HCT116 (cell line): ENCODE data around the gene ENPP3.

ENCODE experiments used
- EZH2 ChIP-seq: fragments of 200-600 bp; sonication (generic); IDR thresholded peaks from 2 replicates; pipeline ENCODE4 v1.6.1; 2017; ENCODE audit warnings: antibody characterized with exemption, mixed run types
- RAD21 ChIP-seq: IDR thresholded peaks from 2 replicates; pipeline ENCODE4 v1.6.1; 2012; ENCODE audit warnings: low read depth, mild to moderate bottlenecking
- SIN3A ChIP-seq: IDR thresholded peaks from 2 replicates; pipeline ENCODE4 v1.6.1; 2012; ENCODE audit warnings: low read depth
- SP1 ChIP-seq: IDR thresholded peaks from 2 replicates; pipeline ENCODE4 v1.6.1; 2012; ENCODE audit warnings: low read depth
- ZNF274 ChIP-seq: fragments of 200-500 bp; sonication (Bioruptor generic); IDR thresholded peaks from 2 replicates; pipeline ENCODE4 v1.6.1; 2014; ENCODE audit warnings: mild to moderate bottlenecking, low read depth, low read length, inconsistent platforms
- TF ChIP-seq, protein P1 (sequence below), 3 experiments: fragments of 200-600 bp in 1 of 3; sonication (generic) in 1 of 3; IDR thresholded peaks in 2 of 3; conservative IDR thresholded peaks in 1 of 3; 2 replicates each; pipeline ENCODE4 v1.5.1; 2012 to 2017; ENCODE audit warnings: low read depth in 2 of 3, low read length in 2 of 3, antibody characterized with exemption in 1 of 3, borderline replicate concordance in 1 of 3, control low read depth in 1 of 3, mild to moderate bottlenecking in 1 of 3, mixed read lengths in 1 of 3, mixed run types in 1 of 3, moderate library complexity in 1 of 3; ENCODE audit not compliant: insufficient read depth in 1 of 3
- TF ChIP-seq, protein P2 (sequence below): IDR thresholded peaks from 2 replicates; pipeline ENCODE4 v1.6.1; 2012

DNA sequence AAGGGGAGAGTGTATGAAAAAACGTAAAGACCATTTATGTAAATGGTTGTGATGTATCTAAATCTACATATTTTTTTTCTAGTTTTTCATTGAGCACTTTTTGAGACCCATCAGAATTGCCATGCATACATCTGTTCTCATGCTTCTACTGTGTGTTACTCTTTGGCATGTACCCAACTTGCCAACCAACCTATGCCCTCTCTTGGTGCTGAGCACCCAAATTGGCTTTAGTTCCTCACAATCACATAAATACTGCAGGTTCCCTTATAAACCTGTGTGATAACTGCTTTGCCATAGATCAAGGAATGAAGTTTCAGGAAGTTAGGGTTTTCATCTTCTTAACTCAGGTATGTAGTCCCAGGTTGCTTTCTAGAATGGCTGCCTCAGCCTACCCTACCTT, 7.8 kb downstream of the ENPP3 start:
- TF ChIP-seq SIN3A = no peak
- TF ChIP-seq, protein P1, sequence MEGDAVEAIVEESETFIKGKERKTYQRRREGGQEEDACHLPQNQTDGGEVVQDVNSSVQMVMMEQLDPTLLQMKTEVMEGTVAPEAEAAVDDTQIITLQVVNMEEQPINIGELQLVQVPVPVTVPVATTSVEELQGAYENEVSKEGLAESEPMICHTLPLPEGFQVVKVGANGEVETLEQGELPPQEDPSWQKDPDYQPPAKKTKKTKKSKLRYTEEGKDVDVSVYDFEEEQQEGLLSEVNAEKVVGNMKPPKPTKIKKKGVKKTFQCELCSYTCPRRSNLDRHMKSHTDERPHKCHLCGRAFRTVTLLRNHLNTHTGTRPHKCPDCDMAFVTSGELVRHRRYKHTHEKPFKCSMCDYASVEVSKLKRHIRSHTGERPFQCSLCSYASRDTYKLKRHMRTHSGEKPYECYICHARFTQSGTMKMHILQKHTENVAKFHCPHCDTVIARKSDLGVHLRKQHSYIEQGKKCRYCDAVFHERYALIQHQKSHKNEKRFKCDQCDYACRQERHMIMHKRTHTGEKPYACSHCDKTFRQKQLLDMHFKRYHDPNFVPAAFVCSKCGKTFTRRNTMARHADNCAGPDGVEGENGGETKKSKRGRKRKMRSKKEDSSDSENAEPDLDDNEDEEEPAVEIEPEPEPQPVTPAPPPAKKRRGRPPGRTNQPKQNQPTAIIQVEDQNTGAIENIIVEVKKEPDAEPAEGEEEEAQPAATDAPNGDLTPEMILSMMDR (IDR thresholded peaks at IDR 0.05 in 2 of 3, conservative IDR thresholded peaks at IDR 0.05 in 1 of 3; ENCODE audit: borderline replicate concordance in 1 of 3, insufficient read depth in 1 of 3, low read depth in 2 of 3, low read length in 2 of 3) = no peak
- TF ChIP-seq, protein P2, sequence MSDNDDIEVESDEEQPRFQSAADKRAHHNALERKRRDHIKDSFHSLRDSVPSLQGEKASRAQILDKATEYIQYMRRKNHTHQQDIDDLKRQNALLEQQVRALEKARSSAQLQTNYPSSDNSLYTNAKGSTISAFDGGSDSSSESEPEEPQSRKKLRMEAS = no peak
- TF ChIP-seq ZNF274 = no peak
- TF ChIP-seq EZH2 = no peak
- no peak for TF ChIP-seq SP1
- TF ChIP-seq RAD21 = no peak
